Uterine smooth muscle cell (primary cell): Measurements from ENCODE around the gene ZNF182. TPM values are rescaled to one million over a fixed set of nuclear protein-coding genes. Genes with fewer than 3 reads are reported as not detected.

Experiments used
- total RNA-seq: library from RNA; depleted of rRNA; stranded (reverse); fragments of >200 nt; gene quantifications from 2 replicates; pipeline ENCODE4 v1.2.3, GENCODE V29; 2014

The ZNF182 gene
- 3.3 and 4.4 TPM in 2 replicates for total RNA-seq

DNA sequence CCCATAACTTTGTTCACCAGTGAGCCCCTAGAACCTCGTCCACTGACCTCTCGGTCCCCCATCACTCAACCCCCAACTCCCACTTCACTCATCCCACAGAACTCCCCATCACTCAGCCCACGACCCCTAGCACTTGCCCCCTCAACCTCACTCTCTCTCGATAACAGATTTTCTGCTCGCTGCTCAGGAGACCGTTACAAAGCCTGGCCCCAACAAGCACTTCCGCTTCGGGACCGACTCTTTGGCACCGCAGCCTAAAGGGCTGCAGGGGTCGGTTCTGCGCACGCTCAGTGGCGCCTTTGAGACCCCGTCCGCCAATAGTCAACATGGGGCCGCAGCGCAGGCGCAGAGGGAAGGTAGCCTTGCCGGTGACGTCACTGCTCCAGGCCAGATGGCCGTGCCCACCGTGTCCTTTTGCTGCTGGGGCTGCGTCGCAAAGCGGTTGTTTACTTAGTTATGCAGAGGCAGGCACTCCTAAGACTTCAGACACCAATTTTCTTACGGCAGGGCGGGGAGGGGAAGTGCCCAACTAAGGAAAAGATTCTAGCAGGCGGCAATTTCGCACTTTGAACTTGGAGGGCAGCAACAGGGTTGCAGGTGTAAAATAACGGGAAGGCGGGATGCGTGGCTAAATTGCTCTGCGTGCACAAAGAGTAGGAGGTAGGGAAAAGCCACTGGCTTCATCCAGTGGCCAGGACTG is at the start of gene ZNF182:
TSS of gene ZNF182 (minus strand) at position 232 of the 700 bp plus-strand sequence. CDS start 1,380 bp downstream, outside the sequence.

GRCh38 chrX:48006688-48007087 is 2.9 kb upstream of the ZNF182 start, which contains the start of gene SPACA5:
TSS of gene SPACA5 (plus strand) at chrX:48006988. CDS start at chrX:48007803, 815 bp downstream.

Other genes with a start within 250 kb of the ZNF182 start
- gene ZNF81, start 167.1 kb downstream of the ZNF182 start, total RNA-seq: 5.3 and 6.2 TPM in 2 replicates
- gene SPACA5, start 3.0 kb upstream of the ZNF182 start, total RNA-seq: not detected in 2 replicates
- 1.00 and 1.5 TPM in 2 replicates for gene ZNF630, start 67.7 kb upstream of the ZNF182 start, total RNA-seq
- not detected in 2 replicates for gene SPACA5B, start 126.6 kb upstream of the ZNF182 start, total RNA-seq
- not detected in 2 replicates for gene SSX5, start 192.8 kb upstream of the ZNF182 start, total RNA-seq